EH (cell line): Measurements from ENCODE around the gene TRIM75.
"Not testable (repeated sequence)": the region's sequence is repeated elsewhere in the genome, so short reads cannot be mapped to it uniquely, and the experiment has no call there.

ENCODE experiments used
- DNase-seq: peaks from one replicate; pipeline ENCODE4 v3.0.0-alpha.2; 2015; ENCODE audit warnings: low read depth

The TRIM75 gene

DNA sequence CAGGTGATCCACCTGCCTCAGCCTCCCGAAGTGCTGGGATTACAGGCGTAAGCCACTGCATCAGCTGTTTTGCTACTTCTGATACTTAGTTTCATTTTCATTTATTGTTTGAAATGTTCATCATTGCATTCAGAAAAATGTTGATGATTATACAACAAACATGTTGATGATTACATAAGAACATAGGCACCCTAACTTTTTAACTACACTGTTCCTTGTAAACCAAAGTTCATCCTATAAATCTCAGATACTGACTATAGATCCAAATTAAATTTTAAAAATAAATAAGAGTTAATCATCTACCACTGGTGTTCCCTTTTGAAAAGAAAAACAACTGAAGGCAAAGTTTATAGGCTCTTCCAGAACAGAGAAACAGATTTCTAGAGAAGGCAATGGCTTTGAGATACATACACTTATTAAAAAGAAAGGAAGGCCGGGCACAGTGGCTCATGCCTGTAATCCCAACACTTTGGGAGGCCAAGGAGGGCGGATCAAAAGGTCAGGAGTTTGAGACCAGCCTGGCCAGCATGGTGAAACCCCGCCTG is 23.4 kb downstream of the TRIM75 start:
- no peak for DNase-seq

- DNase-seq: no peak
Measured at GRCh38 chr4:165079476-165079875, 25.8 kb downstream of the TRIM75 start.

GRCh38 chr4:165084787-165085186 is 31.1 kb downstream of the TRIM75 start:
- DNase-seq: not testable (repeated sequence)

GRCh38 chr4:165085946-165086345 is 32.3 kb downstream of the TRIM75 start:
- no peak for DNase-seq

GRCh38 chr4:165088366-165088765 is 34.7 kb downstream of the TRIM75 start:
- DNase-seq: no peak

- DNase-seq: not testable (repeated sequence)
Measured at GRCh38 chr4:165092187-165092586, 38.5 kb downstream of the TRIM75 start.

GRCh38 chr4:165094873-165095272 is 41.2 kb downstream of the TRIM75 start:
- no peak for DNase-seq

- no peak for DNase-seq
Measured at GRCh38 chr4:165095291-165095690, 41.6 kb downstream of the TRIM75 start.

DNA sequence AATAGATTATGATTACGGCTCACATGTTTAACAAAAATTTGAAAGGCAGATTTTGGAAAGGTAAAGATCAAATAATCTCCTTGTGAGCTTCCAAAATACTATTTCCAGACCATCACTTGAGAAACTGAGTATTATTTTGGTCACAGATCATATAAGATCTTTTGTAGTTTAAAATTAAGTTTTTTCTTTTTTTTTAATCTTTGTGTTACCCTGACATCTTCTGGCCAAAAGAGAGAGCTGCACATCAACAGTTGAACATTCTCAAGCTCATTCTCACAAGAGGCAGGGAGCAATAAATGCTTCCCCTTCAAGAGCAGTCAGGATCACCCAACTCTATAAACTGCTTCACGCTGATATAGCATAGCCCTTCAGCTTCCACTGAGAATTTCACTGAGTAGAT is 43.1 kb downstream of the TRIM75 start:
- peak; percentile 35 for DNase-seq

DNA sequence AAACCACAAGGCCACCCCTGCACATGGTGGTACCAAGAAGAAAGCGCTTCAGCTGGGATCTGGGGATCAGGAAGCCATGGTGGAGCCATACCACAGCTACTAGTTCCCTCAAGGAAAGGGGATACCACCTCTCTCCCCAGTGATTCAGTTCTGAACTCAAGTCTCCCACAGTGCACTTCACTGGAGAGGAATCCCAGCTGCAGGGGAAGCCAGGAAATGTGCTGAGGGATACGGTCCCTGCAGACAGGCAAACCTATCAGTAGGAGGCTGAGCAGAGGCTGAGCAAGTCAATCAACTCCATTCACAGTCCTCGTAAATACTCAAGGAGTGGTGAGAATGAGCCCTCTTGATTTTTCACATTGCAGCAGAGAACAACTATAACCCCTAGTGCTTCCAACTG is 48.0 kb downstream of the TRIM75 start:
- DNase-seq: no peak

GRCh38 chr4:165106518-165106917 is 52.9 kb downstream of the TRIM75 start:
- no peak for DNase-seq
